Medulla oblongata (tissue), 1 donor: ENCODE measurements around the gene SLC7A9.
"Not testable (repeated sequence)": the region's sequence is repeated elsewhere in the genome, so short reads cannot be mapped to it uniquely, and the experiment has no call there.

Experiments used
- DNase-seq: peaks from one replicate; pipeline ENCODE4 v3.0.0-alpha.2; 2015; ENCODE audit errors: extremely low spot score

The SLC7A9 gene

DNA sequence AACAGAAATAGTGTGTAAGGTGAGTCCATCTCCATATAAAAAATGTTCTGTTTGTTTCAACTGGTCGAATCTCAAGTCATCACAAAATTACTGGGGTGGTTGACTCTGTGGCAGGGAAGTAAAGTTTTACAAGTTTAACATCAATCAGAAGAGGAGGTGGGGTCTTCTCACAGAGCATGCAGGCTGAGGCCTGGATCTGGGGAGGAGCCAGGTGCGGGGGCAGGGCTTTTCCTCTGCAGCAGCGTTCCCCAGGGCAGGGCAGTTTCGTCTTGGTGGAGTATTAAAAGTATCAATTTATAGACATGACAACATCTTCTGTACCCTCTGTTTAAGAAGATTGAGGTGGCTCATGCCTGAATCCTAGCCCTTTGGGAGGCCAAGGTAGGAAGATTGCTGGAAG lies 68.8 kb downstream of the SLC7A9 start:
- no peak for DNase-seq

DNA sequence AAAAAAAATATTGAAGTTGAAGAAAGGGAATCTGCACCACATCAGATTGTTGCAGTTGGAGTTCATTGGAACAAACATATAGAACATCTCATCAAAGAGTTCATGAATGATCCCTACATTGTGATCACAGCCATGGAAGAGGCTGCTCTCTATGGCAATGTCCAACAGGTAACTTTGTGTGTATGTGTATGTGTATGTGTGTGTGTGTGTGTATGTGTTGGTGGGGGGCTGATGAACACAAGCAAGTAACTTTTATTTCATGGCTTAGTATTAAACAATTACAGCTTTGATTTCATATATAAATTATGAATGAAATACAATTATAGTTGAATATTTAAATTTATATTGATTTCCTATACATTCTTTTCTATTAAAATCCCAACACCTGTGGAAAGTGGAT lies 69.4 kb downstream of the SLC7A9 start:
- no peak for DNase-seq

DNA sequence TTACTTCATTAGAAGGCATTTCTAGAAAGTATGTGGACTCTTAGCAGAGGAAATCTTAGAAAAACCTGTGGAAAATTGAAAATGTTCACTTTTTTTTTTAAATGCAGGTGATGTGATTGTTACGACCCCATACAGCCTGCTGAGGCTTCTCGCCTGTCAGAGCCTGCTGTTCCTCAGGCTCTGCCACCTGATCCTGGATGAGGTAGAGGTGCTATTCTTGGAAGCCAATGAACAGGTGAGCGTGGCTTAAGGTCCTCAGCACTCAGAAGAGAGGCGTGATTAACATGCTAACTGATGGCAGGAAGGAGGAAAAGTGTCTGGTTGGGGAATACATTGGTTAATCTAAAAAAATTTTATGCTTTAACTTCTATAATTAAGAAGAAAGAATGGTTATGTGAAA lies 71.4 kb downstream of the SLC7A9 start:
- no peak for DNase-seq

DNA sequence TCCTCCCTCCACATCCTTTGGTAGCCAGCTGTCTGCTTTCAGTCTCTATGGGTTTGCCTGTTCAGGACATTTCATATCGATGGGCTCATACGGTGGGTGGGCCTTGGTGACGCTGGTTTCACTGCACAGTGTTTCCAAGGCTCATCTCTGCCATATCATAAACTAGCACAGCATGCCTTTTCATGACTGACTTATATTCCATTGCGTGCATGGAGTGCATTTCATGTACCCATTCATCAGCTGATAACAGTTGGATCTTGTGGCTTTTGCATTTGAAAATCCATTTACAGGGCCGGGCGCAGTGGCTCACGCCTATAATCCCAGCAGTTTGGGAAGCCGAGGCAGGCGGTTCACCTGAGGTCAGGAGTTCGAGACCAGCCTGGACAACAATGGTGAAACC lies 80.1 kb downstream of the SLC7A9 start:
- no peak for DNase-seq

DNA sequence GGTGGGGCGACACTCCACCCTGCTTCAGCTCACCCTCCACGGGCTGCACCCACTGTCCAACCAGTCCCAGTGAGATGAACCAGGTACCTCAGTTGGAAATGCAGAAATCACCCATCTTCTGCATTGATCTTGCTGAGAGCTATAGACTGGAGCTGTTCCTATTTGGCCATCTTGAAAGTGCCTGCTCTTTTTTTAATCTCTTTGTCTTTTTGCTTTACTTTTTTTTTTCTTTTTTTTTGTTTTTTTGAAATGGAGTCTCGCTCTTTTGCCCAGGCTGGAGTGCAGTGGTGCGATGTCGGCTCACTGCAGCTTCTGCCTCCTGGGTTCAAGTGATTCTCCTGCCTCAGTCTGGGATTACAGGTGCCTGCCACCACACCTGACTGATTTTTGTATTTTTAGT lies 81.7 kb downstream of the SLC7A9 start:
- not testable (repeated sequence) for DNase-seq

DNA sequence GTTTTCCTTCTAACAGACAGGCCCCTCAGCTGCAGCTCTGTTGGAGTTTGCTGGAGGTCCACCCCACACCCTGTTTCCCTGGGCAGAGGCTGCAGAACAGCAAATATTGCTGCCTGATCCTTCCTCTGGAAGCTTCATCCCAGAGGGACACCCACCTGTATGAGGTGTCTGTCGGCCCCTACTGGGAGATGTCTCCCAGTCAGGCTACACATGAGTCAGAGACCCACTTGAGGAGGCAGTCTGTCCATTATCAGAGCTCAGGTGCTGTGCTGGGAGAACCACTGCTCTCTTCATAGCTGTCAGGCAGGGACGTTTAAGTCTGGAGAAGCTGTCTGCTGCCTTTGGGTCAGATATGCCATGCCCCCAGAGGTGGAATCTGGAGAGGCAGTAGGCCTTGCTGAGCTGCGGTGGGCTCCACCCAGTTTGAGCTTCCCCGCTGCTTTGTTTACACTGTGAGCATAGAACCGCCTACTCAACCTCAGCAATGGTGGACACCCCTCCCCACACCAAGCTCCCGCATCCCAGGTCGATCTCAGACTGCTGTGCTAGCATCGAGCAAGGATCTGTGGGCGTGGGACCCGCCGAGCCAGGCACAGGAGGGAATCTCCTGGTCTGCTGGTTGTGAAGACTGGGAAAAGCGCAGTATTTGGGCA lies 82.3 kb downstream of the SLC7A9 start:
- not testable (repeated sequence) for DNase-seq

DNA sequence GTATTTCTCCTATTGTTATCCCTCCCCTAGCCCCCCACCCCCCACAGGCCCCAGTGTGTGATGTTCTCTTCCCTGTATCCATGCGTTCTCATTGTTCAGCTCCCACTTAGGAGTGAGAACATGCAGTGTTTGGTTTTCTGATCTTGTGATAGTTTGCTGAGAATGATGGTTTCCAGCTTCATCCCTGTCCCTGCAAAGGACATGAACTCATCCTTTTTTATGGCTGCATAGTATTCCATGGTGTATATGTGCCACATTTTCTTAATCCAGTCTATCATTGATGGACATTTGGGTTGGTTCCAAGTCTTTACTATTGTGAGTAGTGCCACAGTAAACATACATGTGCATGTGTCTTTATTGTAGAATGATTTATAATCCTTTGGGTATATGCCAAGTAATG lies 87.5 kb downstream of the SLC7A9 start:
- DNase-seq, result not testable (repeated sequence)

DNA sequence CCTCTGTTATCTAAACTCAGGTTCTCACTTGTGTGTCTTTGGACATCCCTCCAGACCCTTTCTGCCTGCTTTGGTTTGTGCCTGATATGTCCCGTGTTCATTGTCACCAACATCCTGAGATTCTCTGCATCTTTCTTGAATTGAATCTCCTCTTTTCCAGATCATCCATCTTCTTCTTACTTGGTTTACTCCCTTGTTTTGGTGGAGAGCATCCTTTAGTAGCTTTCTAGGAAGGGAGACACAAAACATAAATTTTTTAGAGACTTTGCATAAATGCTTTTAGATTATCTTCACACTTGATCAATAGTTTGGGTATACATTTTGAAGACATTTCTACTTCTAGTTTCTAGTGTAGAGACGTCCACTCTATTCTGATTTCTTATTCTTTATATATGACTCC lies 88.3 kb downstream of the SLC7A9 start:
- no peak for DNase-seq
